ENCODE measurements around the gene APLP1.
A peak's percentile ranks its signal among the peaks of the same experiment; 100 is the strongest.

APLP1 gene

GRCh38 chr19:35851213-35852028 is 17.0 kb upstream of the APLP1 start:
- TF ChIP-seq SUZ12 (IDR thresholded peaks at IDR 0.05) (no peak), ARNT (IDR thresholded peaks at IDR 0.05) (no peak), TARDBP (IDR thresholded peaks at IDR 0.05) (no peak), CTBP1 (IDR thresholded peaks at IDR 0.05; ENCODE audit: borderline replicate concordance) (no peak), FOXA1 (IDR thresholded peaks at IDR 0.05) (no peak), LEF1 (IDR thresholded peaks at IDR 0.05; ENCODE audit: borderline replicate concordance) (no peak)
- ChIA-PET CTCF (interaction anchor here (0.6 kb wide), 1 partner anchor 108 kb away, joined by 7 read pairs; no protein-coding TSS in a partner anchor), POLR2A (interaction anchor here (0.9 kb wide), 1 partner anchor 103 kb away, joined by 3 read pairs; the partner anchor contains the start of gene LIN37)
- DNase-seq (ENCODE audit: extremely low spot score): peak; percentile 50

- no peak for TF ChIP-seq TARDBP (IDR thresholded peaks at IDR 0.05)
- TF ChIP-seq ZNF384 (IDR thresholded peaks at IDR 0.05): peak; percentile 44; the same call in 1 of the 2 replicates
- no peak for TF ChIP-seq L3MBTL2 (conservative IDR thresholded peaks at IDR 0.05)
- TF ChIP-seq FOXM1 (IDR thresholded peaks at IDR 0.05; ENCODE audit: borderline replicate concordance): no peak
- POLR2A ChIA-PET: no interaction called here
- CTCF ChIA-PET: no interaction called here
- DNase-seq (ENCODE audit: extremely low spot score): no peak
Observed at GRCh38 chr19:35852029-35852780, 16.2 kb upstream of the APLP1 start, which contains the start of gene NPHS1. TSS of gene NPHS1 (minus strand) at chr19:35852504. CDS start at chr19:35851837, 667 bp downstream.

DNA sequence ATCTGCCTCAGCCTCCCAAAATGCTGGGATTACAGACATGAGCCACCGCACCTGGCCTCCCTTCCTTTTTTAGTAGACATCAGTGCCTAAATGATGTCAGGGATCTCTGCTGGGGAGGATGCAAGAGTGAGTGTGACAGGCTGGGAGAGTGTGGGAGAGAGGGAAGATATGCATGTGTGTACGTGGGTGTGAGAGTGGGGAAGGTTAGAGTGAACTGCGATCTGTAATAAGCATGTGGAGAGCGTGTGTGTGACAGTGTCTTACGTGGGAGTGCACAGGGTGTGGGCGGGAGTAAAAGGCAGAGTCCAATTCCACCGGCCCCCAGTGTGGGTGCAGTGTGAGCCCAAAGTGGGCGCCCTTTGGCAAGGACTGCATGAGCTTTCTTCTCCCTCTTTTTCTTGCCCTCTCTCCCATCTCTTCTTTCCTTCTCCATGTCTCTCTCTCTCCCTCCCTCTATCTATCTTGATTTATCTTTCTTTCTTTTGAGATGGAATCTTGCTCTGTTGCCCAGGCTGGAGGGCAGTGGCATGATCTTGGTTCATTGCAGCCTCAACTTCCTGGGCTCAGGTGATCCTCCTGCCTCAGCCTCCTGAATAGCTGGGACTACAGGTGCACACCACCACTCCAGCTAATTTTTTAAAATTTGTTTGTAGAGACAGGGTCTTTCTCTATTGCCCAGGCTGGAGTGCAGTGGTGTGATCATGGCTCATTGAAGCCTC is 15.2 kb upstream of the APLP1 start:
- no peak for DNase-seq (ENCODE audit: extremely low spot score)
- POLR2A ChIA-PET: no interaction called here
- CTCF ChIA-PET: no interaction called here
- TF ChIP-seq ZNF384 (IDR thresholded peaks at IDR 0.05) (no peak), FOXA1 (IDR thresholded peaks at IDR 0.05) (no peak), L3MBTL2 (conservative IDR thresholded peaks at IDR 0.05) (no peak), HDGF (IDR thresholded peaks at IDR 0.05; ENCODE audit: borderline replicate concordance) (no peak), ARNT (IDR thresholded peaks at IDR 0.05) (no peak), SUZ12 (IDR thresholded peaks at IDR 0.05) (no peak), SP1 (IDR thresholded peaks at IDR 0.05) (no peak), TARDBP (IDR thresholded peaks at IDR 0.05) (no peak), PKNOX1 (IDR thresholded peaks at IDR 0.05) (no peak), BHLHE40 (IDR thresholded peaks at IDR 0.05; ENCODE audit: borderline replicate concordance) (no peak)

DNA sequence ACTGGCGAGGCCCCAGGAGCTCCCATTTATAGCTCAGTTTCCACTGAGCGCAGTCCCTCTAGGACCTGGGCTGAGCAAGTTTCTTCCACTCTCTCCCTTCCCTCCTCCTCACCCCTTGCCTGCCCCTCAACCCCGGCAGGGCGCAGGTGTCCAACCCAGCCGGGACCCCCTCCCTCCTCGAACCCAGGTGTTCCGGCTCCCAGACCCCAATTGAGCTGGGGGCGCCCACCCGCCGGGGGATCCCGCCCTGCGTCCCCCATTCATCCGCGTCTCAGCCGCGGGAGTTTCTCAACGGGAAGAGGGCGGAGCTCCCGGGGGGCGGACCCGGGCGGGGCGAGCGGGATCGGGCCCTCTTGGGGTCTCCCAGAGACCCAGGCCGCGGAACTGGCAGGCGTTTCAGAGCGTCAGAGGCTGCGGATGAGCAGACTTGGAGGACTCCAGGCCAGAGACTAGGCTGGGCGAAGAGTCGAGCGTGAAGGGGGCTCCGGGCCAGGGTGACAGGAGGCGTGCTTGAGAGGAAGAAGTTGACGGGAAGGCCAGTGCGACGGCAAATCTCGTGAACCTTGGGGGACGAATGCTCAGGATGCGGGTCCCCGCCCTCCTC is 11.7 kb upstream of the APLP1 start, which contains the start of gene KIRREL2:
Gene KIRREL2 (plus strand): TSS at position 366 of the 604 bp plus-strand sequence. CDS start 209 bp downstream, at position 575.
- no peak for TF ChIP-seq TARDBP (IDR thresholded peaks at IDR 0.05)
- TF ChIP-seq ELF4 (IDR thresholded peaks at IDR 0.05): no peak
- TF ChIP-seq ZNF384 (IDR thresholded peaks at IDR 0.05): no peak
- no peak for TF ChIP-seq SUZ12 (IDR thresholded peaks at IDR 0.05)
- no peak for TF ChIP-seq LEF1 (IDR thresholded peaks at IDR 0.05; ENCODE audit: borderline replicate concordance)
- no peak for TF ChIP-seq BHLHE40 (IDR thresholded peaks at IDR 0.05; ENCODE audit: borderline replicate concordance)
- no peak for TF ChIP-seq SP1 (IDR thresholded peaks at IDR 0.05)
- no peak for TF ChIP-seq PKNOX1 (IDR thresholded peaks at IDR 0.05)
- no peak for TF ChIP-seq HDGF (IDR thresholded peaks at IDR 0.05; ENCODE audit: borderline replicate concordance)
- POLR2A ChIA-PET: no interaction called here
- CTCF ChIA-PET: no interaction called here
- no peak for DNase-seq (ENCODE audit: extremely low spot score)

DNA sequence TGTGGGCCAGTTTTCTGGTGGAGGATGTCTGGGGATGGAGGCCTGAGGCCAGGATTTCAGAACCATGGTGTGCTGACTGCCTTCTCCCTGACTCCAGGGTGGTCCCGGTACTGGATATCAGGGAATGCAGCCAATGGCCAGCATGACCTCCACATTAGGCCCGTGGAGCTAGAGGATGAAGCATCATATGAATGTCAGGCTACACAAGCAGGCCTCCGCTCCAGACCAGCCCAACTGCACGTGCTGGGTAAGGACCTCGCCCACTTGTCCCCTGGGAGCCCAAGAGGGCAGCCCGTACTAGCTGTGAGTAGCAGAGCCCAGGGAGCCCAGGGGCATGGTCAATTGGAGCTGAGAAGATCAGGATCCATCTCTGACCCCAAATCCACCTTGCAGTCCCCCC is 10.1 kb upstream of the APLP1 start:
- TF ChIP-seq CTBP1 (IDR thresholded peaks at IDR 0.05; ENCODE audit: borderline replicate concordance): no peak
- POLR2A ChIA-PET: no interaction called here
- CTCF ChIA-PET: no interaction called here

GRCh38 chr19:35859414-35859813 is 9.0 kb upstream of the APLP1 start:
- TF ChIP-seq LEF1 (IDR thresholded peaks at IDR 0.05; ENCODE audit: borderline replicate concordance) (no peak), SUZ12 (IDR thresholded peaks at IDR 0.05) (no peak), NFRKB (IDR thresholded peaks at IDR 0.05) (no peak), TARDBP (IDR thresholded peaks at IDR 0.05) (no peak), L3MBTL2 (conservative IDR thresholded peaks at IDR 0.05) (no peak), ELF4 (IDR thresholded peaks at IDR 0.05) (no peak), CTBP1 (IDR thresholded peaks at IDR 0.05; ENCODE audit: borderline replicate concordance) (no peak)
- ChIA-PET POLR2A (no interaction called here), CTCF (no interaction called here)
- no peak for DNase-seq (ENCODE audit: extremely low spot score)

More for the DNA sequence above, 10.1 kb upstream of the APLP1 start:
- DNase-seq (ENCODE audit: extremely low spot score): no peak

GRCh38 chr19:35860436-35860817 is 7.9 kb upstream of the APLP1 start:
- CTCF ChIA-PET: no interaction called here
- no peak for TF ChIP-seq FOXA1 (IDR thresholded peaks at IDR 0.05)
- TF ChIP-seq FOXK2 (IDR thresholded peaks at IDR 0.05): no peak
- TF ChIP-seq ARNT (IDR thresholded peaks at IDR 0.05): no peak
- TF ChIP-seq HDGF (IDR thresholded peaks at IDR 0.05; ENCODE audit: borderline replicate concordance): no peak
- TF ChIP-seq L3MBTL2 (conservative IDR thresholded peaks at IDR 0.05): no peak
- no peak for TF ChIP-seq PKNOX1 (IDR thresholded peaks at IDR 0.05)
- TF ChIP-seq TARDBP (IDR thresholded peaks at IDR 0.05): no peak
- no peak for TF ChIP-seq SUZ12 (IDR thresholded peaks at IDR 0.05)
- TF ChIP-seq ZNF384 (IDR thresholded peaks at IDR 0.05): no peak
- POLR2A ChIA-PET: no interaction called here
- no peak for DNase-seq (ENCODE audit: extremely low spot score)

Measured in HEK293T (cell line).